Activated T-helper 9 cell treated with anti-CD3 and anti-CD28 coated beads, Interleukin-2, amount 50 U/mL, for 16 hours (primary cell): ENCODE results near the gene CBLL2.
"Not testable (repeated sequence)": the region's sequence is repeated elsewhere in the genome, so short reads cannot be mapped to it uniquely, and the experiment has no call there.

Source experiments
- DNase-seq: peaks from one replicate; pipeline ENCODE4 v3.0.0-alpha.2; 2020; ENCODE audit warnings: low read depth

CBLL2 gene

GRCh38 chrX:22272613-22273012 lies at the start of gene CBLL2:
TSS of gene CBLL2 (plus strand) at chrX:22272913. CDS start at chrX:22272992, 79 bp downstream.
- DNase-seq = no peak

- no peak for DNase-seq
These were observed 38.3 kb upstream of the CBLL2 start for GRCh38 chrX:22234380-22234779.

GRCh38 chrX:22237479-22237878 lies 35.2 kb upstream of the CBLL2 start:
- DNase-seq = no peak

GRCh38 chrX:22246620-22247019 lies 26.1 kb upstream of the CBLL2 start:
- no peak for DNase-seq

- DNase-seq = no peak
These were observed 25.5 kb upstream of the CBLL2 start for GRCh38 chrX:22247169-22247568.

GRCh38 chrX:22248401-22248800 lies 24.3 kb upstream of the CBLL2 start:
- DNase-seq = no peak

GRCh38 chrX:22249371-22249770 lies 23.3 kb upstream of the CBLL2 start:
- no peak for DNase-seq

- DNase-seq = no peak
These were observed 4.0 kb upstream of the CBLL2 start for GRCh38 chrX:22268706-22269105.

GRCh38 chrX:22273714-22274317 lies 1.1 kb downstream of the CBLL2 start:
- DNase-seq = no peak

- DNase-seq = no peak
These were observed 4.1 kb downstream of the CBLL2 start for GRCh38 chrX:22276781-22277180.

GRCh38 chrX:22278375-22278774 lies 5.7 kb downstream of the CBLL2 start:
- DNase-seq = no peak

- DNase-seq = not testable (repeated sequence)
These were observed 16.5 kb downstream of the CBLL2 start for GRCh38 chrX:22289209-22289608.

- no peak for DNase-seq
These were observed 24.2 kb downstream of the CBLL2 start for GRCh38 chrX:22296871-22297270.

- no peak for DNase-seq
These were observed 27.4 kb downstream of the CBLL2 start for GRCh38 chrX:22300130-22300529.

GRCh38 chrX:22310779-22311178 lies 38.1 kb downstream of the CBLL2 start:
- DNase-seq = no peak

- no peak for DNase-seq
These were observed 41.1 kb downstream of the CBLL2 start for GRCh38 chrX:22313766-22314165.

GRCh38 chrX:22314211-22314610 lies 41.5 kb downstream of the CBLL2 start:
- no peak for DNase-seq

- no peak for DNase-seq
These were observed 42.0 kb downstream of the CBLL2 start for GRCh38 chrX:22314692-22315091.

- DNase-seq = no peak
These were observed 42.4 kb downstream of the CBLL2 start for GRCh38 chrX:22315151-22315550.

- no peak for DNase-seq
These were observed 47.6 kb downstream of the CBLL2 start for GRCh38 chrX:22320236-22320873.

GRCh38 chrX:22323541-22323940 lies 50.8 kb downstream of the CBLL2 start:
- no peak for DNase-seq
